Activated CD4-positive, alpha-beta T cell treated with anti-CD3 and anti-CD28 coated beads, Interleukin-2, amount 10 ng/mL, durations not matched to agents 7 days and 5 days (primary cell): Measurements from ENCODE around the gene R3HDM1. TPM values are rescaled to one million over a fixed set of nuclear protein-coding genes. Genes with fewer than 3 reads are reported as not detected.
"Not testable (repeated sequence)": the region's sequence is repeated elsewhere in the genome, so short reads cannot be mapped to it uniquely, and the experiment has no call there.

ENCODE experiments used
- CTCF ChIA-PET: fragments of 350-600 bp; sonication (Branson Sonifier 250); formaldehyde crosslinking; loops from one replicate; lab custom pipeline; 2021; ENCODE audit warnings: antibody characterized with exemption; lab: Charles Lee
- POLR2A ChIA-PET: fragments of 350-600 bp; sonication (Branson Sonifier 250); formaldehyde crosslinking; loops from one replicate; lab custom pipeline; 2021; ENCODE audit warnings: antibody characterized with exemption; lab: Charles Lee
- DNase-seq: peaks from one replicate; pipeline ENCODE4 v3.0.0-alpha.2; 2020
- H3K27ac Mint-ChIP-seq: one replicate; pipeline ENCODE4 v1.8.0; 2021; ENCODE audit warnings: mild to moderate bottlenecking, moderate library complexity, mixed read lengths
- H3K27me3 Mint-ChIP-seq: one replicate; pipeline ENCODE4 v1.8.0; 2021; ENCODE audit warnings: mixed read lengths
- H3K36me3 Mint-ChIP-seq: one replicate; pipeline ENCODE4 v1.8.0; 2021; ENCODE audit warnings: low read depth, mixed read lengths
- H3K4me1 Mint-ChIP-seq: one replicate; pipeline ENCODE4 v1.8.0; 2021; ENCODE audit warnings: mixed read lengths
- H3K4me3 Mint-ChIP-seq: one replicate; pipeline ENCODE4 v1.8.0; 2021; ENCODE audit warnings: mild to moderate bottlenecking, moderate library complexity, mixed read lengths
- H3K9me3 Mint-ChIP-seq: one replicate; pipeline ENCODE4 v1.8.0; 2021; ENCODE audit warnings: mixed read lengths
- total RNA-seq, 2 experiments: library from RNA; stranded (reverse); gene quantifications; one replicate each; pipeline ENCODE4 v1.2.3, GENCODE V29; 2021

R3HDM1 gene
- total RNA-seq, 2 experiments from 2014 or later, result 52.3 to 52.5 TPM

- no peak for DNase-seq
- Mint-ChIP-seq H3K4me3 (no peak overlapping the region), H3K27me3 (no peaks in the 10 kb centered on the region), H3K27ac (no peak overlapping the region), H3K4me1 (peaks cover 20% of the 10 kb centered on the region), H3K9me3 (peaks cover 2% of the 10 kb centered on the region), H3K36me3 (no peaks in the 10 kb centered on the region)
- POLR2A ChIA-PET, result no interaction called here
- CTCF ChIA-PET, result interaction anchor here (0.7 to 1.2 kb wide), 2 partner anchors 17 to 18 kb away, joined by 3 read pairs; no protein-coding TSS in a partner anchor
Measured at GRCh38 chr2:135585586-135585985, 54.3 kb downstream of the R3HDM1 start.

GRCh38 chr2:135586148-135586547, 54.9 kb downstream of the R3HDM1 start:
- Mint-ChIP-seq H3K4me3 (no peak overlapping the region), H3K27me3 (no peaks in the 10 kb centered on the region), H3K36me3 (no peaks in the 10 kb centered on the region), H3K27ac (no peak overlapping the region), H3K9me3 (peaks cover 2% of the 10 kb centered on the region), H3K4me1 (peaks cover 25% of the 10 kb centered on the region)
- CTCF ChIA-PET, result interaction anchor here (0.6 kb wide), 1 partner anchor 267 kb away, joined by 4 read pairs; no protein-coding TSS in a partner anchor
- DNase-seq, result no peak
- POLR2A ChIA-PET, result no interaction called here

- H3K4me1 Mint-ChIP-seq, result peaks cover 36% of the 10 kb centered on the region
- CTCF ChIA-PET, result no interaction called here
Measured at GRCh38 chr2:135587958-135588357, 56.7 kb downstream of the R3HDM1 start.

GRCh38 chr2:135590619-135591260, 59.5 kb downstream of the R3HDM1 start:
- H3K27ac Mint-ChIP-seq, result peak overlapping the region; percentile 74
- peaks cover 19% of the 10 kb centered on the region for H3K36me3 Mint-ChIP-seq
- H3K4me1 Mint-ChIP-seq, result peaks cover 36% of the 10 kb centered on the region
- no peaks in the 10 kb centered on the region for H3K27me3 Mint-ChIP-seq
- H3K9me3 Mint-ChIP-seq, result peaks cover 16% of the 10 kb centered on the region
- no peak overlapping the region for H3K4me3 Mint-ChIP-seq
- no peak for DNase-seq
- ChIA-PET CTCF (no interaction called here), POLR2A (no interaction called here)

More at GRCh38 chr2:135587958-135588357, 56.7 kb downstream of the R3HDM1 start:
- Mint-ChIP-seq H3K27ac (no peak overlapping the region), H3K36me3 (peaks cover 12% of the 10 kb centered on the region), H3K4me3 (no peak overlapping the region), H3K9me3 (peaks cover 11% of the 10 kb centered on the region), H3K27me3 (no peaks in the 10 kb centered on the region)
- no peak for DNase-seq
- POLR2A ChIA-PET, result no interaction called here

- no peak overlapping the region for H3K4me3 Mint-ChIP-seq
- CTCF ChIA-PET, result interaction anchor here (0.6 kb wide), 1 partner anchor 122 kb away, joined by 3 read pairs; no protein-coding TSS in a partner anchor
- H3K4me1 Mint-ChIP-seq, result no peaks in the 10 kb centered on the region
- no peak overlapping the region for H3K27ac Mint-ChIP-seq
- no peaks in the 10 kb centered on the region for H3K9me3 Mint-ChIP-seq
- no peaks in the 10 kb centered on the region for H3K27me3 Mint-ChIP-seq
- H3K36me3 Mint-ChIP-seq, result peaks cover 16% of the 10 kb centered on the region
- DNase-seq, result no peak
- POLR2A ChIA-PET, result no interaction called here
Measured at GRCh38 chr2:135600915-135601314, 69.6 kb downstream of the R3HDM1 start.

GRCh38 chr2:135603543-135603942, 72.3 kb downstream of the R3HDM1 start:
- Mint-ChIP-seq H3K36me3 (peaks cover 20% of the 10 kb centered on the region), H3K27ac (no peak overlapping the region)

GRCh38 chr2:135607561-135607960, 76.3 kb downstream of the R3HDM1 start:
- Mint-ChIP-seq H3K27ac (no peak overlapping the region), H3K36me3 (peaks cover 29% of the 10 kb centered on the region)

More at GRCh38 chr2:135603543-135603942, 72.3 kb downstream of the R3HDM1 start:
- DNase-seq, result no peak
- H3K4me3 Mint-ChIP-seq, result no peak overlapping the region
- CTCF ChIA-PET, result interaction anchor here (0.8 kb wide), 1 partner anchor 18 kb away, joined by 3 read pairs; no protein-coding TSS in a partner anchor
- H3K9me3 Mint-ChIP-seq, result no peaks in the 10 kb centered on the region
- no peaks in the 10 kb centered on the region for H3K27me3 Mint-ChIP-seq
- POLR2A ChIA-PET, result no interaction called here
- no peaks in the 10 kb centered on the region for H3K4me1 Mint-ChIP-seq

GRCh38 chr2:135612319-135612718, 81.0 kb downstream of the R3HDM1 start:
- ChIA-PET POLR2A (interaction anchor here (0.6 kb wide), 1 partner anchor 835 kb away, joined by 4 read pairs; no protein-coding TSS in a partner anchor), CTCF (no interaction called here)
- Mint-ChIP-seq H3K4me1 (no peaks in the 10 kb centered on the region), H3K9me3 (no peaks in the 10 kb centered on the region), H3K27me3 (no peaks in the 10 kb centered on the region), H3K36me3 (peaks cover 14% of the 10 kb centered on the region), H3K4me3 (no peak overlapping the region), H3K27ac (no peak overlapping the region)
- no peak for DNase-seq

More at GRCh38 chr2:135607561-135607960, 76.3 kb downstream of the R3HDM1 start:
- no peaks in the 10 kb centered on the region for H3K4me1 Mint-ChIP-seq
- H3K27me3 Mint-ChIP-seq, result no peaks in the 10 kb centered on the region
- H3K4me3 Mint-ChIP-seq, result no peak overlapping the region
- CTCF ChIA-PET, result no interaction called here
- no peaks in the 10 kb centered on the region for H3K9me3 Mint-ChIP-seq
- POLR2A ChIA-PET, result no interaction called here
- no peak for DNase-seq

GRCh38 chr2:135615404-135615803, 84.1 kb downstream of the R3HDM1 start:
- H3K4me1 Mint-ChIP-seq, result no peaks in the 10 kb centered on the region
- CTCF ChIA-PET, result no interaction called here
- H3K4me3 Mint-ChIP-seq, result no peak overlapping the region
- POLR2A ChIA-PET, result no interaction called here
- peaks cover 6% of the 10 kb centered on the region for H3K36me3 Mint-ChIP-seq
- H3K9me3 Mint-ChIP-seq, result no peaks in the 10 kb centered on the region
- H3K27ac Mint-ChIP-seq, result no peak overlapping the region
- DNase-seq, result no peak
- no peaks in the 10 kb centered on the region for H3K27me3 Mint-ChIP-seq

GRCh38 chr2:135617501-135618015, 86.3 kb downstream of the R3HDM1 start:
- Mint-ChIP-seq H3K27ac (no peak overlapping the region), H3K4me3 (no peak overlapping the region), H3K27me3 (no peaks in the 10 kb centered on the region), H3K9me3 (no peaks in the 10 kb centered on the region), H3K4me1 (no peaks in the 10 kb centered on the region), H3K36me3 (peaks cover 7% of the 10 kb centered on the region)
- POLR2A ChIA-PET, result no interaction called here
- CTCF ChIA-PET, result no interaction called here
- no peak for DNase-seq

- Mint-ChIP-seq H3K4me1 (no peaks in the 10 kb centered on the region), H3K27me3 (no peaks in the 10 kb centered on the region), H3K9me3 (no peaks in the 10 kb centered on the region), H3K36me3 (peaks cover 9% of the 10 kb centered on the region), H3K4me3 (no peak overlapping the region), H3K27ac (no peak overlapping the region)
- ChIA-PET POLR2A (no interaction called here), CTCF (interaction anchor here (1.3 kb wide), 1 partner anchor 13 kb away, joined by 3 read pairs; no protein-coding TSS in a partner anchor)
- no peak for DNase-seq
Measured at GRCh38 chr2:135620198-135620597, 88.9 kb downstream of the R3HDM1 start.

GRCh38 chr2:135629520-135629919, 98.2 kb downstream of the R3HDM1 start:
- H3K27me3 Mint-ChIP-seq, result no peaks in the 10 kb centered on the region
- CTCF ChIA-PET, result interaction anchor here (0.7 kb wide), 1 partner anchor 195 kb away, joined by 3 read pairs; no protein-coding TSS in a partner anchor
- no peak overlapping the region for H3K27ac Mint-ChIP-seq
- H3K4me3 Mint-ChIP-seq, result no peak overlapping the region
- H3K9me3 Mint-ChIP-seq, result no peaks in the 10 kb centered on the region
- POLR2A ChIA-PET, result no interaction called here
- no peaks in the 10 kb centered on the region for H3K4me1 Mint-ChIP-seq
- no peak for DNase-seq
- peaks cover 6% of the 10 kb centered on the region for H3K36me3 Mint-ChIP-seq

- H3K9me3 Mint-ChIP-seq, H3K27ac Mint-ChIP-seq, H3K36me3 Mint-ChIP-seq, H3K27me3 Mint-ChIP-seq, DNase-seq, H3K4me1 Mint-ChIP-seq, H3K4me3 Mint-ChIP-seq, POLR2A ChIA-PET: not testable (repeated sequence)
- CTCF ChIA-PET, result interaction anchor here (0.5 kb wide), 1 partner anchor 61 kb away, joined by 3 read pairs; no protein-coding TSS in a partner anchor
Measured at GRCh38 chr2:135630034-135630433, 98.8 kb downstream of the R3HDM1 start.
